ENCODE results near the gene SPIRE1.

The SPIRE1 gene

GRCh38 chr18:12518326-12518725 is 139.6 kb downstream of the SPIRE1 start:
- H3K4me3 ChIP-seq (ENCODE audit: low read depth, low read length) = no peak overlapping the region
- TF ChIP-seq, protein P1, sequence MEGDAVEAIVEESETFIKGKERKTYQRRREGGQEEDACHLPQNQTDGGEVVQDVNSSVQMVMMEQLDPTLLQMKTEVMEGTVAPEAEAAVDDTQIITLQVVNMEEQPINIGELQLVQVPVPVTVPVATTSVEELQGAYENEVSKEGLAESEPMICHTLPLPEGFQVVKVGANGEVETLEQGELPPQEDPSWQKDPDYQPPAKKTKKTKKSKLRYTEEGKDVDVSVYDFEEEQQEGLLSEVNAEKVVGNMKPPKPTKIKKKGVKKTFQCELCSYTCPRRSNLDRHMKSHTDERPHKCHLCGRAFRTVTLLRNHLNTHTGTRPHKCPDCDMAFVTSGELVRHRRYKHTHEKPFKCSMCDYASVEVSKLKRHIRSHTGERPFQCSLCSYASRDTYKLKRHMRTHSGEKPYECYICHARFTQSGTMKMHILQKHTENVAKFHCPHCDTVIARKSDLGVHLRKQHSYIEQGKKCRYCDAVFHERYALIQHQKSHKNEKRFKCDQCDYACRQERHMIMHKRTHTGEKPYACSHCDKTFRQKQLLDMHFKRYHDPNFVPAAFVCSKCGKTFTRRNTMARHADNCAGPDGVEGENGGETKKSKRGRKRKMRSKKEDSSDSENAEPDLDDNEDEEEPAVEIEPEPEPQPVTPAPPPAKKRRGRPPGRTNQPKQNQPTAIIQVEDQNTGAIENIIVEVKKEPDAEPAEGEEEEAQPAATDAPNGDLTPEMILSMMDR (IDR thresholded peaks at IDR 0.05; ENCODE audit: low read depth, low read length) = no peak

GRCh38 chr18:12517142-12517825 is 140.6 kb downstream of the SPIRE1 start:
- TF ChIP-seq, protein P1 (IDR thresholded peaks at IDR 0.05; ENCODE audit: low read depth, low read length) = no peak

GRCh38 chr18:12516049-12516630 is 141.8 kb downstream of the SPIRE1 start:
- TF ChIP-seq, protein P1 (IDR thresholded peaks at IDR 0.05; ENCODE audit: low read depth, low read length) = no peak
- no peak overlapping the region for H3K4me3 ChIP-seq (ENCODE audit: low read depth, low read length)

More at GRCh38 chr18:12517142-12517825, 140.6 kb downstream of the SPIRE1 start:
- H3K4me3 ChIP-seq (ENCODE audit: low read depth, low read length) = no peak overlapping the region

- TF ChIP-seq, protein P1 (IDR thresholded peaks at IDR 0.05; ENCODE audit: low read depth, low read length) = no peak
- no peak overlapping the region for H3K4me3 ChIP-seq (ENCODE audit: low read depth, low read length)
Measured at GRCh38 chr18:12515550-12515949, 142.4 kb downstream of the SPIRE1 start.

- H3K4me3 ChIP-seq (ENCODE audit: low read depth, low read length) = no peak overlapping the region
- TF ChIP-seq, protein P1 (IDR thresholded peaks at IDR 0.05; ENCODE audit: low read depth, low read length) = no peak
Measured at GRCh38 chr18:12507007-12507406, 150.9 kb downstream of the SPIRE1 start.

GRCh38 chr18:12500986-12501385 is 156.9 kb downstream of the SPIRE1 start:
- H3K4me3 ChIP-seq (ENCODE audit: low read depth, low read length) = no peak overlapping the region
- TF ChIP-seq, protein P1 (IDR thresholded peaks at IDR 0.05; ENCODE audit: low read depth, low read length) = no peak

DNA sequence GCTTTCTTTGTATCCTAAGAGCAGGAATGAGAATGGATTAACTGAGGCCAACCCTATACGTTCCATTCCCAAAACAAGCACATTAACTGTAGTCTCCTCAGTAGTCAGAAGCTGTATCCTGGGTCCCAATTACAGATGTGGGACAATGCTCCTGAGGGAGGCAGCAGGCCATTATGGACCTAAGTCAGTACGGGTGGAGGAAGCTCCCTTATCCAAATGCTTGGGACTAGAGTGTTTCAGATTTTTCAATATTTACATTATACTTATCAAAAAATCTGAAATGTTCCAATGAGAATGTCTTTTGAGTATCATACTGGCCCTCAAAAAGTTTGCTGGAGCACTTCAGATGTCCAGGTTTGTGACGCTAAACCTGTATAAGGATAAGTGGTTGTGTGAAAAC is 160.1 kb downstream of the SPIRE1 start:
- no peak overlapping the region for H3K4me3 ChIP-seq (ENCODE audit: low read depth, low read length)
- TF ChIP-seq, protein P1 (IDR thresholded peaks at IDR 0.05; ENCODE audit: low read depth, low read length) = no peak
